H1 (cell line): ENCODE data around the gene LDLRAD3. TPM values are rescaled to one million over a fixed set of nuclear protein-coding genes. Genes with fewer than 3 reads are reported as not detected.

ENCODE experiments used
- CTCF ChIA-PET: fragments of 300-600 bp; sonication (Branson Sonifier 250); formaldehyde crosslinking; loops from one replicate; lab custom pipeline; 2021; ENCODE audit not compliant: partially characterized antibody; lab: Charles Lee
- POLR2A ChIA-PET: fragments of 300-600 bp; sonication (Branson Sonifier 250); formaldehyde crosslinking; loops from one replicate; lab custom pipeline; 2021; ENCODE audit warnings: inconsistent platforms; ENCODE audit not compliant: partially characterized antibody; lab: Charles Lee
- DNase-seq, 2 experiments: peaks; one replicate each; pipeline versions ENCODE4 v3.0.0 to v3.0.0-alpha.2; 2010 to 2022; ENCODE audit warnings: low spot score in 2 of 2, low read depth in 1 of 2, mixed read lengths in 1 of 2
- FAIRE-seq: peaks from 2 replicates; lab custom pipeline; 2011; peaks lifted over from hg19 to GRCh38; lab: Jason Lieb, UNC
- H2AFZ ChIP-seq: 2 replicates; pipeline ENCODE4 v1.8.1; 2012; ENCODE audit warnings: low read length, inconsistent platforms
- H2AK5ac ChIP-seq: 2 replicates; pipeline ENCODE4 v1.6.1; 2013; ENCODE audit warnings: low read depth, low read length
- H2BK120ac ChIP-seq: replicated peaks from 2 replicates; pipeline ENCODE3; 2013; ENCODE audit warnings: low read depth, low read length, inconsistent platforms
- H2BK12ac ChIP-seq: 2 replicates; pipeline ENCODE4 v1.6.1; 2013; ENCODE audit warnings: low read depth, low read length
- H2BK15ac ChIP-seq: 2 replicates; pipeline ENCODE4 v1.6.1; 2013; ENCODE audit warnings: low read length
- H2BK20ac ChIP-seq: 2 replicates; pipeline ENCODE4 v1.6.1; 2013; ENCODE audit warnings: low read length
- H2BK5ac ChIP-seq: 2 replicates; pipeline ENCODE4 v1.6.1; 2013; ENCODE audit warnings: low read depth, low read length
- H3K14ac ChIP-seq: 2 replicates; pipeline ENCODE4 v1.6.1; 2013; ENCODE audit warnings: inconsistent platforms; ENCODE audit not compliant: insufficient read length
- H3K18ac ChIP-seq: 2 replicates; pipeline ENCODE4 v1.6.1; 2013; ENCODE audit warnings: low read length; ENCODE audit errors: extremely low read depth
- H3K23ac ChIP-seq: 2 replicates; pipeline ENCODE4 v1.6.1; 2013; ENCODE audit warnings: inconsistent platforms; ENCODE audit not compliant: insufficient read length
- H3K23me2 ChIP-seq: 2 replicates; pipeline ENCODE4 v1.6.1; 2013; ENCODE audit warnings: low read depth, low read length
- H3K27ac ChIP-seq: 2 replicates; pipeline ENCODE4 v1.6.1; 2011; ENCODE audit warnings: low read depth, low read length, inconsistent platforms
- H3K27me3 ChIP-seq, 4 experiments: replicated peaks in 1 of 4; 1 replicate in 1 of 4; 2 replicates in 3 of 4; pipeline versions ENCODE4 v1.6.1 to v1.8.1; 2011 to 2013; ENCODE audit warnings: low read length in 3 of 4, mild to moderate bottlenecking in 3 of 4, inconsistent platforms in 2 of 4, mixed read lengths in 2 of 4, moderate library complexity in 1 of 4; ENCODE audit not compliant: control insufficient read depth in 3 of 4, insufficient read depth in 3 of 4; ENCODE audit errors: extremely low read depth in 1 of 4
- H3K36me3 ChIP-seq, 4 experiments: 2 replicates each; pipeline versions ENCODE4 v1.6.1 to v1.8.1; 2011 to 2013; ENCODE audit warnings: mild to moderate bottlenecking in 4 of 4, low read length in 3 of 4, moderate library complexity in 2 of 4, control low read depth in 1 of 4, inconsistent platforms in 1 of 4; ENCODE audit not compliant: insufficient read depth in 4 of 4, control insufficient read depth in 2 of 4
- H3K4ac ChIP-seq: replicated peaks from 2 replicates; pipeline ENCODE3; 2013; ENCODE audit warnings: low read length, low read depth, mixed read lengths, inconsistent platforms; ENCODE audit not compliant: insufficient read length
- H3K4me1 ChIP-seq, 4 experiments: replicated peaks in 1 of 4; 1 replicate in 1 of 4; 2 replicates in 3 of 4; pipeline versions ENCODE4 v1.6.1 to v1.8.1; 2011 to 2013; ENCODE audit warnings: low read length in 3 of 4, inconsistent platforms in 2 of 4, mixed read lengths in 1 of 4; ENCODE audit not compliant: insufficient read depth in 4 of 4, control insufficient read depth in 3 of 4
- H3K4me2 ChIP-seq, 2 experiments: 2 replicates each; pipeline versions ENCODE4 v1.6.1 to v1.8.1; 2011 to 2013; ENCODE audit warnings: low read depth in 2 of 2, low read length in 2 of 2, control low read depth in 1 of 2, inconsistent platforms in 1 of 2, mild to moderate bottlenecking in 1 of 2; ENCODE audit not compliant: insufficient read depth in 1 of 2
- H3K4me3 ChIP-seq, 4 experiments: fragments of 200-600, 300-600 bp in 1 of 4; sonication (generic), shearing (Covaris generic), sonication (Bioruptor Twin) in 1 of 4; 2 replicates each; pipeline versions ENCODE4 v1.5.1 to v1.8.1; 2011 to 2016; ENCODE audit warnings: low read length in 4 of 4, low read depth in 3 of 4, control low read depth in 2 of 4, inconsistent platforms in 2 of 4, mild to moderate bottlenecking in 2 of 4, mixed read lengths in 1 of 4, moderate library complexity in 1 of 4; ENCODE audit not compliant: insufficient read depth in 2 of 4; ENCODE audit errors: extremely low read depth in 1 of 4
- H3K56ac ChIP-seq: replicated peaks from 2 replicates; pipeline ENCODE3; 2013; ENCODE audit warnings: low read depth, mild to moderate bottlenecking, mixed read lengths, low read length, inconsistent platforms; ENCODE audit not compliant: insufficient read length
- H3K79me1 ChIP-seq: 2 replicates; pipeline ENCODE4 v1.6.1; 2013; ENCODE audit warnings: low read depth, low read length, control low read depth
- H3K79me2 ChIP-seq, 2 experiments: 2 replicates each; pipeline versions ENCODE4 v1.6.1 to v1.8.1; 2012 to 2013; ENCODE audit warnings: low read length in 2 of 2, mild to moderate bottlenecking in 2 of 2, inconsistent platforms in 1 of 2; ENCODE audit not compliant: insufficient read depth in 2 of 2, control insufficient read depth in 1 of 2
- H3K9ac ChIP-seq, 4 experiments: replicated peaks in 1 of 4; 1 replicate in 1 of 4; 2 replicates in 3 of 4; pipeline versions ENCODE4 v1.6.1 to v1.8.1; 2011 to 2013; ENCODE audit warnings: low read depth in 3 of 4, low read length in 3 of 4, control low read depth in 2 of 4, mild to moderate bottlenecking in 2 of 4, moderate library complexity in 2 of 4, inconsistent platforms in 1 of 4; ENCODE audit errors: extremely low read depth in 1 of 4
- H3K9me3 ChIP-seq, 2 experiments: 2 replicates each; pipeline versions ENCODE4 v1.6.1 to v1.8.1; 2012 to 2013; ENCODE audit warnings: mild to moderate bottlenecking in 2 of 2, moderate library complexity in 2 of 2, control low read depth in 1 of 2, inconsistent platforms in 1 of 2, low read depth in 1 of 2, low read length in 1 of 2, mixed read lengths in 1 of 2; ENCODE audit not compliant: insufficient read depth in 2 of 2
- H4K20me1 ChIP-seq, 2 experiments: replicated peaks in 1 of 2; 2 replicates each; pipeline versions ENCODE3 to v1.8.1; 2011 to 2013; ENCODE audit warnings: inconsistent platforms in 2 of 2, low read length in 2 of 2, mild to moderate bottlenecking in 1 of 2; ENCODE audit not compliant: insufficient read depth in 2 of 2, control insufficient read depth in 1 of 2
- H4K5ac ChIP-seq: 2 replicates; pipeline ENCODE4 v1.6.1; 2013; ENCODE audit warnings: low read length, low read depth, mixed read lengths, inconsistent platforms; ENCODE audit not compliant: insufficient read length
- H4K8ac ChIP-seq: 2 replicates; pipeline ENCODE4 v1.8.0; 2013; ENCODE audit warnings: mild to moderate bottlenecking, moderate library complexity, low read length, inconsistent platforms; ENCODE audit not compliant: insufficient read depth; ENCODE audit errors: extremely low read depth
- H4K91ac ChIP-seq: replicated peaks from 2 replicates; pipeline ENCODE3; 2013; ENCODE audit warnings: low read length, mixed read lengths, inconsistent platforms; ENCODE audit not compliant: insufficient read length
- SIN3A ChIP-seq, 2 experiments: IDR thresholded peaks in 1 of 2; conservative IDR thresholded peaks in 1 of 2; 2 replicates each; pipeline ENCODE4 v1.6.1; 2011 to 2012; ENCODE audit warnings: low read length in 2 of 2, improper control_type of control experiment in 1 of 2, low read depth in 1 of 2, mild to moderate bottlenecking in 1 of 2
- WGBS, 2 experiments: shearing (Covaris generic) in 1 of 2; methylation state at CpG; one replicate each; pipeline versions ENCODE4 v1.1.6 to v1.1.7; 2013 to 2015; ENCODE audit warnings: low lambda C conversion rate in 2 of 2, mixed read lengths in 2 of 2, inconsistent platforms in 1 of 2, low coverage in 1 of 2, missing lambda C conversion rate in 1 of 2; ENCODE audit not compliant: insufficient replicate concordance in 2 of 2, insufficient coverage in 1 of 2, insufficient read length in 1 of 2; ENCODE audit errors: extremely low coverage in 1 of 2, missing lambda C conversion rate in 1 of 2; 5-methylcytosine and 5-hydroxymethylcytosine counted together
- polyA plus RNA-seq, 7 experiments: library from polyadenylated mRNA; depleted of rRNA in 3 of 7; stranded (reverse) in 5 of 7; unstranded in 2 of 7; fragments of >200 nt in 5 of 7; fragments of 200-250 nt in 2 of 7; gene quantifications; 1 replicate in 5 of 7; 2 replicates in 1 of 7; 4 replicates in 1 of 7; pipeline versions ENCODE4 v1.2.1 to v1.2.3, GENCODE V29; 2011 to 2013; ENCODE audit warnings: missing spikeins in 2 of 7, mixed read lengths in 2 of 7
- total RNA-seq: library from RNA; stranded (reverse); fragmentation: NEBNext Ultra II Directional; extraction: Animal tissue kit (Norgen Biotek cat#: 25700); gene quantifications from 2 replicates; pipeline ENCODE4 v1.2.1, GENCODE V29; 2021

The LDLRAD3 gene
- total and polyA plus RNA-seq, 2 of the 8 experiments (the other 6 are each of a cell fraction or from before 2014, with no cell fraction given) = 18.6 to 22.8 TPM

- H3K9ac ChIP-seq = no peak overlapping the region
- H2AK5ac ChIP-seq = no peak overlapping the region
- no peak overlapping the region for H3K4me3 ChIP-seq
- no peak overlapping the region for H3K4ac ChIP-seq
- FAIRE-seq (no peak), DNase-seq (no peak)
- no peak overlapping the region for H3K14ac ChIP-seq
- no peak overlapping the region for H4K8ac ChIP-seq
- no peak overlapping the region for H4K91ac ChIP-seq
- WGBS, 2 experiments = 91% methylated on average over 1 of the region's 1 CpG; no CpG with 5 or more reads in 1 of the 2 experiments
- no peaks in the 10 kb centered on the region for H3K79me2 ChIP-seq
- H3K56ac ChIP-seq = no peak overlapping the region
- POLR2A ChIA-PET = interaction anchor here (0.6 to 1.5 kb wide), 5 partner anchors 11 to 339 kb away, joined by 3 to 4 read pairs (median 3); partner anchors contain the start of gene LDLRAD3
- no peak overlapping the region for H3K27ac ChIP-seq
- H3K23me2 ChIP-seq = no peaks in the 10 kb centered on the region
- no peaks in the 10 kb centered on the region for H3K9me3 ChIP-seq
- no peaks in the 10 kb centered on the region for H3K36me3 ChIP-seq
- H3K79me1 ChIP-seq = no peaks in the 10 kb centered on the region
- no peak overlapping the region for H2BK12ac ChIP-seq
- CTCF ChIA-PET = interaction anchor here (1.0 to 1.5 kb wide), 5 partner anchors 10 to 145 kb away, joined by 3 to 4 read pairs (median 3); no protein-coding TSS in a partner anchor
- no peak overlapping the region for H3K4me2 ChIP-seq
- H2BK15ac ChIP-seq = no peak overlapping the region
- no peak overlapping the region for H4K5ac ChIP-seq
- no peak overlapping the region for H3K23ac ChIP-seq
- no peak overlapping the region for H2AFZ ChIP-seq
- H3K18ac ChIP-seq = no peak overlapping the region
- no peak overlapping the region for H2BK20ac ChIP-seq
- H4K20me1 ChIP-seq = no peaks in the 10 kb centered on the region
- no peak overlapping the region for H2BK120ac ChIP-seq
- TF ChIP-seq SIN3A (conservative IDR thresholded peaks at IDR 0.05 in 1 of 2, IDR thresholded peaks at IDR 0.05 in 1 of 2; ENCODE audit: low read depth in 1 of 2, low read length in 2 of 2) = no peak
- H3K27me3 ChIP-seq = no peaks in the 10 kb centered on the region
- no peaks in the 10 kb centered on the region for H3K4me1 ChIP-seq
- H2BK5ac ChIP-seq = no peak overlapping the region
Observed at GRCh38 chr11:35924811-35925210, 19.1 kb upstream of the LDLRAD3 start.
